OCI-LY3 (cell line): ENCODE measurements around the gene FBXO28.

ENCODE experiments used
- H2AFZ ChIP-seq: fragments of 200-600, 300-600 bp; shearing (Covaris generic); 2 replicates; pipeline ENCODE4 v1.6.0; 2014; ENCODE audit warnings: antibody characterized with exemption, low read depth, low read length
- H3K27ac ChIP-seq: fragments of 200-600, 300-600 bp; sonication (generic); 2 replicates; pipeline ENCODE4 v1.5.1; 2014; ENCODE audit warnings: mild to moderate bottlenecking, low read length, moderate library complexity, mixed read lengths
- H3K27me3 ChIP-seq: fragments of 200-600, 300-600 bp; sonication (generic); 2 replicates; pipeline ENCODE4 v1.6.1; 2014; ENCODE audit warnings: low read depth, low read length, mixed read lengths
- H3K36me3 ChIP-seq: fragments of 200-600, 300-600 bp; sonication (generic); replicated peaks from 2 replicates; pipeline ENCODE3; 2014; ENCODE audit warnings: low read depth, low read length, mixed read lengths
- H3K4me1 ChIP-seq: fragments of 300-600, 200-600 bp; sonication (generic); 2 replicates; pipeline ENCODE4 v1.6.1; 2014; ENCODE audit warnings: low read length, mixed read lengths
- H3K4me2 ChIP-seq: fragments of 200-600, 300-600 bp; sonication (generic); 2 replicates; pipeline ENCODE4 v1.6.1; 2014; ENCODE audit warnings: low read length, mixed read lengths
- H3K4me3 ChIP-seq: fragments of 300-600, 200-600 bp; sonication (generic); 2 replicates; pipeline ENCODE4 v1.5.1; 2014; ENCODE audit warnings: antibody characterized with exemption, mild to moderate bottlenecking, low read length, moderate library complexity
- H3K79me2 ChIP-seq: fragments of 300-600, 200-600 bp; shearing (Covaris generic); 2 replicates; pipeline ENCODE4 v1.6.1; 2014; ENCODE audit warnings: mild to moderate bottlenecking, low read length, mixed read lengths
- H3K9ac ChIP-seq: fragments of 300-600, 200-600 bp; shearing (Covaris generic); 2 replicates; pipeline ENCODE4 v1.6.0; 2014; ENCODE audit warnings: mild to moderate bottlenecking, low read length, moderate library complexity
- H3K9me3 ChIP-seq: fragments of 200-600, 300-600 bp; shearing (Covaris generic); 2 replicates; pipeline ENCODE4 v1.6.1; 2014; ENCODE audit warnings: low read length, mixed read lengths; ENCODE audit not compliant: insufficient read depth
- H4K20me1 ChIP-seq: fragments of 200-600, 300-600 bp; sonication (generic); 2 replicates; pipeline ENCODE4 v1.6.1; 2016; ENCODE audit warnings: low read length, mixed read lengths; ENCODE audit not compliant: insufficient read depth
- EZH2phosphoT487 ChIP-seq: fragments of 200-600 bp; shearing (Covaris generic); IDR thresholded peaks from 2 replicates; pipeline ENCODE4 v1.6.1; 2018; ENCODE audit warnings: antibody characterized with exemption, mixed run types, low read depth
- TF ChIP-seq, protein P1 (sequence below): fragments of 200-600, 300-600 bp; sonication (generic); IDR thresholded peaks from 2 replicates; pipeline ENCODE4 v1.5.1; 2014; ENCODE audit warnings: antibody characterized with exemption, low read length, low read depth

Gene FBXO28

DNA sequence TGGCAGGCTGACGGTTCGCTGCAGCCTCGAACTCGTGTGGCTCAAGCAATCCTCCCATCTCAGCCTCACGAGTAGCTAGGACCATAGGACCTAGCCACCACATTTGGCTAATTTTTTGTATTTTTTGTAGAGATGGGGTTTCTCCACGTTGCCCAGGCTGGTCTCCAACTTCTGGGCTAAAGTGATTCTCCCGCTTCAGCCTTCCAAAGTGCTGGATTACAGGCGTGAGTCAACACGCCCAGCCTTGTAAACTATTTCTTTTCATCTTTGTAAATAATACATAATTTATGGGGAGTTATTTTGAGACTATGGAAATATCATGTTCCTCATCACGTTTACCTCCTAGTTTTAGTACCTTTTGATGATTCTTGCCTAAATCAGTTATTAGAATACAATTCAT lies 906 bp upstream of the FBXO28 start:
- Histone ChIP-seq H3K4me1 (peaks cover 19% of the 10 kb centered on the region), H3K9me3 (no peaks in the 10 kb centered on the region), H3K4me2 (no peak overlapping the region), H4K20me1 (peaks cover 6% of the 10 kb centered on the region), H3K9ac (no peak overlapping the region), H2AFZ (no peak overlapping the region), H3K4me3 (peak overlapping the region; percentile 81; the same call in 1 of the 2 replicates), H3K79me2 (peaks cover 46% of the 10 kb centered on the region), H3K27me3 (no peaks in the 10 kb centered on the region), H3K27ac (no peak overlapping the region), H3K36me3 (no peaks in the 10 kb centered on the region)
- TF ChIP-seq, protein P1, sequence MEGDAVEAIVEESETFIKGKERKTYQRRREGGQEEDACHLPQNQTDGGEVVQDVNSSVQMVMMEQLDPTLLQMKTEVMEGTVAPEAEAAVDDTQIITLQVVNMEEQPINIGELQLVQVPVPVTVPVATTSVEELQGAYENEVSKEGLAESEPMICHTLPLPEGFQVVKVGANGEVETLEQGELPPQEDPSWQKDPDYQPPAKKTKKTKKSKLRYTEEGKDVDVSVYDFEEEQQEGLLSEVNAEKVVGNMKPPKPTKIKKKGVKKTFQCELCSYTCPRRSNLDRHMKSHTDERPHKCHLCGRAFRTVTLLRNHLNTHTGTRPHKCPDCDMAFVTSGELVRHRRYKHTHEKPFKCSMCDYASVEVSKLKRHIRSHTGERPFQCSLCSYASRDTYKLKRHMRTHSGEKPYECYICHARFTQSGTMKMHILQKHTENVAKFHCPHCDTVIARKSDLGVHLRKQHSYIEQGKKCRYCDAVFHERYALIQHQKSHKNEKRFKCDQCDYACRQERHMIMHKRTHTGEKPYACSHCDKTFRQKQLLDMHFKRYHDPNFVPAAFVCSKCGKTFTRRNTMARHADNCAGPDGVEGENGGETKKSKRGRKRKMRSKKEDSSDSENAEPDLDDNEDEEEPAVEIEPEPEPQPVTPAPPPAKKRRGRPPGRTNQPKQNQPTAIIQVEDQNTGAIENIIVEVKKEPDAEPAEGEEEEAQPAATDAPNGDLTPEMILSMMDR = no peak
- TF ChIP-seq EZH2phosphoT487 = no peak

DNA sequence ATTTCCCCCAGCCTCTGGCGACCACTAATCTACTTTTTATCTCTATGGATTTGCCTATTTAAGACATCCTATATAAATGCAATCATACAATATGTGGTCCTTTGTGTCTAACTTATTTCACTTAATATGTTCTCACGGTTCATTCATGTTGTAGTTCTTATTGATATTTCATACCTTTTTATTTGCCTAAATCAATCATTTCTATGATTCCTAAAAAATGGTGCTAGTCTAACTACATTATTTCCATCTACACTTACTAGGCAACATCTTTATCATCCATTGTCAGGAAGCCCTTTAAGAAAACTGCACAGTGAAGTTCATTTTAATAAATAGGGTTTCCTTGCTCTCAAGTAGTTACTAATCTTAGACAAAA lies 380 bp upstream of the FBXO28 start:
- peak overlapping the region; percentile 63 for H3K27ac ChIP-seq
- peaks cover 51% of the 10 kb centered on the region for H3K79me2 ChIP-seq
- peaks cover 6% of the 10 kb centered on the region for H4K20me1 ChIP-seq
- peak overlapping the region; percentile 94 for H3K9ac ChIP-seq
- H3K4me3 ChIP-seq = peak overlapping the region; percentile 81
- no peaks in the 10 kb centered on the region for H3K9me3 ChIP-seq
- peak overlapping the region; percentile 88 for H3K4me2 ChIP-seq
- H2AFZ ChIP-seq = peak overlapping the region; percentile 98
- no peaks in the 10 kb centered on the region for H3K36me3 ChIP-seq
- peaks cover 19% of the 10 kb centered on the region for H3K4me1 ChIP-seq
- TF ChIP-seq, protein P1 = no peak
- TF ChIP-seq EZH2phosphoT487 = no peak
- H3K27me3 ChIP-seq = no peaks in the 10 kb centered on the region

DNA sequence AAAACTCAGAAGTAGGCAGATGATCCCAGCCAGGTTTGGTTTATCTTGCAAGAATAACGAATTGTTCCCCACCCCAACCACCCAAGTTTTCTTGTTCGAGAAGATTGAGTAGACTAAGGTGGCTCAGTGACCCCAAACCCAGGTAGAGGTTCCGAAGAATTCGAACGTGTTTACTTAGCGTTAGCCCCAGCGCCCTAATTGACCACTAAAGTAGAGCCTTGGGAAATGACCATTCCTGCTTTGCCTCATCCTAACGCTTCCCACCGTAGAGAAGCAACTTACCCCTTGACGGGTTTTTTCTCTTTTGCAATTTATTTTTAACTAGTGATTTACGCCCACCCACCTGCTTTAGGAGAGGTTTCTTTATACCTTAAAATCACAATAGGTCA lies 870 bp downstream of the FBXO28 start:
- no peaks in the 10 kb centered on the region for H3K27me3 ChIP-seq
- TF ChIP-seq, protein P1 = no peak
- TF ChIP-seq EZH2phosphoT487 = no peak

DNA sequence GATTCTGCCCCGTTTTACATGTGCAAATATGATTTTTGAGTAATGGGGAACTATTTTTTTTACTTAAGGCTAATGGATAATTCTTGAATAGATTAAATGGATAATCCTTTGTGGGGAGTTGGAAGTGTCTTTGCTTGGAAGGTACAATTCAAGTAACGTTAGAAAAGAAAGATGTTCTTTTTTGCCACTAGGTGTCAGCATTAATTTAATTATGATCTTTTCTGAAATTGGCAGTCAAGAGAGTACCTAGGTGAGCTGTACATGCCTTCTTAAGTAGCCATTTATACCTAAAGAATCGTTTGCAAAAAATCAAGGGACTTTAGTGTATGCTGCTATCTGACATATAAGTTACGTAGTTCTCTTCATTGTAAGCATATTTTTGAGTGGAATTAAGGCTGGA lies 2.2 kb downstream of the FBXO28 start:
- H3K4me3 ChIP-seq = no peak overlapping the region
- peaks cover 76% of the 10 kb centered on the region for H3K79me2 ChIP-seq
- H3K27ac ChIP-seq = no peak overlapping the region
- H3K9ac ChIP-seq = no peak overlapping the region
- H3K36me3 ChIP-seq = peaks cover 10% of the 10 kb centered on the region
- H3K9me3 ChIP-seq = no peaks in the 10 kb centered on the region
- peaks cover 19% of the 10 kb centered on the region for H3K4me1 ChIP-seq
- H4K20me1 ChIP-seq = peaks cover 17% of the 10 kb centered on the region
- TF ChIP-seq, protein P1 = peak; percentile 86
- TF ChIP-seq EZH2phosphoT487 = no peak
- no peak overlapping the region for H2AFZ ChIP-seq
- H3K27me3 ChIP-seq = no peaks in the 10 kb centered on the region
- H3K4me2 ChIP-seq = peak overlapping the region; percentile 11

More for the DNA sequence above, 870 bp downstream of the FBXO28 start:
- peak overlapping the region; percentile 63 for H3K27ac ChIP-seq
- H3K9me3 ChIP-seq = no peaks in the 10 kb centered on the region
- no peak overlapping the region for H2AFZ ChIP-seq
- peaks cover 62% of the 10 kb centered on the region for H3K79me2 ChIP-seq
- peak overlapping the region; percentile 81 for H3K4me3 ChIP-seq
- peaks cover 11% of the 10 kb centered on the region for H4K20me1 ChIP-seq
- H3K4me1 ChIP-seq = peaks cover 19% of the 10 kb centered on the region
- H3K36me3 ChIP-seq = peaks cover 5% of the 10 kb centered on the region
- H3K4me2 ChIP-seq = peak overlapping the region; percentile 88
- H3K9ac ChIP-seq = peak overlapping the region; percentile 94
